Brain microvascular endothelial cell (primary cell): ENCODE results near the gene PTAFR.

Experiments
- DNase-seq: peaks from one replicate; pipeline ENCODE4 v3.0.0-alpha.2; 2020
- H3K27ac ChIP-seq: fragments of 250-450 bp; sonication (Bioruptor Pico); 2 replicates; pipeline ENCODE4 v1.5.1; 2020; ENCODE audit warnings: mild to moderate bottlenecking, moderate library complexity
- H3K27me3 ChIP-seq: fragments of 250-450 bp; sonication (Bioruptor Pico); replicated peaks from 2 replicates; pipeline ENCODE4 v1.5.1; 2020; ENCODE audit warnings: mild to moderate bottlenecking
- H3K36me3 ChIP-seq: fragments of 250-450 bp; sonication (Bioruptor Pico); replicated peaks from 2 replicates; pipeline ENCODE4 v1.5.1; 2020; ENCODE audit warnings: mild to moderate bottlenecking
- H3K4me3 ChIP-seq: 2 replicates; pipeline ENCODE4 v1.5.1; 2011; ENCODE audit warnings: low read depth, mild to moderate bottlenecking, control low read depth, low read length, moderate library complexity
- CTCF ChIP-seq: IDR thresholded peaks from 2 replicates; pipeline ENCODE4 v1.5.1; 2011; ENCODE audit warnings: low read depth, mild to moderate bottlenecking, moderate library complexity, low read length, control low read depth, inconsistent platforms; ENCODE audit errors: missing control alignments
- in situ Hi-C: cut with HindIII; loops from 2 replicates; pipeline ENCODE4 v1.10.0; 2017; ENCODE audit warnings: low sequenced_read_pairs, low pct_ligation_motif_present

Gene PTAFR

GRCh38 chr1:28136922-28137613, 39.4 kb downstream of the PTAFR start:
- H3K27ac ChIP-seq: no peak overlapping the region
- no peak overlapping the region for H3K4me3 ChIP-seq
- H3K36me3 ChIP-seq: no peaks in the 10 kb centered on the region
- no peaks in the 10 kb centered on the region for H3K27me3 ChIP-seq
- in situ Hi-C loops: no loop called here
- DNase-seq: no peak
- TF ChIP-seq CTCF: no peak

GRCh38 chr1:28136169-28136921, 40.1 kb downstream of the PTAFR start:
- Histone ChIP-seq H3K4me3 (no peak overlapping the region), H3K27me3 (no peaks in the 10 kb centered on the region), H3K36me3 (no peaks in the 10 kb centered on the region), H3K27ac (no peak overlapping the region)
- in situ Hi-C loops: no loop called here
- no peak for TF ChIP-seq CTCF
- no peak for DNase-seq

GRCh38 chr1:28135371-28136168, 40.9 kb downstream of the PTAFR start:
- in situ Hi-C loops: no loop called here
- no peaks in the 10 kb centered on the region for H3K27me3 ChIP-seq
- DNase-seq: no peak
- H3K27ac ChIP-seq: no peak overlapping the region
- no peak for TF ChIP-seq CTCF
- H3K4me3 ChIP-seq: no peak overlapping the region
- no peaks in the 10 kb centered on the region for H3K36me3 ChIP-seq

- H3K27me3 ChIP-seq: no peaks in the 10 kb centered on the region
- no peak overlapping the region for H3K4me3 ChIP-seq
- no peaks in the 10 kb centered on the region for H3K36me3 ChIP-seq
- no peak for TF ChIP-seq CTCF
- in situ Hi-C loops: no loop called here
- no peak for DNase-seq
- no peak overlapping the region for H3K27ac ChIP-seq
Measured at GRCh38 chr1:28134651-28135207, 41.8 kb downstream of the PTAFR start.

- in situ Hi-C loops: no loop called here
- Histone ChIP-seq H3K4me3 (no peak overlapping the region), H3K27me3 (no peaks in the 10 kb centered on the region), H3K27ac (no peak overlapping the region), H3K36me3 (no peaks in the 10 kb centered on the region)
- no peak for DNase-seq
- no peak for TF ChIP-seq CTCF
Measured at GRCh38 chr1:28132171-28133167, 44.0 kb downstream of the PTAFR start.
